NCI-H524 (cell line): ENCODE data around the gene B2M.
"Not testable (repeated sequence)": the region's sequence is repeated elsewhere in the genome, so short reads cannot be mapped to it uniquely, and the experiment has no call there.

Experiments used
- DNase-seq, 2 experiments: peaks; one replicate each; lab custom pipeline; 2025; lab: John Stamatoyannopoulos, UW

B2M gene

DNA sequence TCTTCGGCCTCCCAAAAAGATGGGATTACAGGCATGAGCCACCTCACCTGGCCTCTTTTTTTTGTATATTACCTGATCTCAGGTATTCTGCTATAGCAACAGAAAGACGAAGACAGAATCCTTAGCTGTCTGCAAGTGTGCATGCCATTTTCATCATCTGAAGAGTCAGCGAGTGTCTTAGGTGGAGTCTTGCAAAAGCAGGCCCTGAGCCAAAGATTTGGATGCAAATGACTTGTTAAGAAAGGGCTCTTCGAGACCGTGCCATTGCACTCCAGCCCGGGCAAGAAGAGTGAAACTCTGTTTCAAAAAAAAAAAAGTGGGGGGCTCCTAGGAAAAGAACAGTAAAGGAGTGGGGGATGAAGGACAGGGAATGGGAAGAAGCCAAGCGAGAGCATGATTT is 14.8 kb downstream of the B2M start:
- DNase-seq = no peak

DNA sequence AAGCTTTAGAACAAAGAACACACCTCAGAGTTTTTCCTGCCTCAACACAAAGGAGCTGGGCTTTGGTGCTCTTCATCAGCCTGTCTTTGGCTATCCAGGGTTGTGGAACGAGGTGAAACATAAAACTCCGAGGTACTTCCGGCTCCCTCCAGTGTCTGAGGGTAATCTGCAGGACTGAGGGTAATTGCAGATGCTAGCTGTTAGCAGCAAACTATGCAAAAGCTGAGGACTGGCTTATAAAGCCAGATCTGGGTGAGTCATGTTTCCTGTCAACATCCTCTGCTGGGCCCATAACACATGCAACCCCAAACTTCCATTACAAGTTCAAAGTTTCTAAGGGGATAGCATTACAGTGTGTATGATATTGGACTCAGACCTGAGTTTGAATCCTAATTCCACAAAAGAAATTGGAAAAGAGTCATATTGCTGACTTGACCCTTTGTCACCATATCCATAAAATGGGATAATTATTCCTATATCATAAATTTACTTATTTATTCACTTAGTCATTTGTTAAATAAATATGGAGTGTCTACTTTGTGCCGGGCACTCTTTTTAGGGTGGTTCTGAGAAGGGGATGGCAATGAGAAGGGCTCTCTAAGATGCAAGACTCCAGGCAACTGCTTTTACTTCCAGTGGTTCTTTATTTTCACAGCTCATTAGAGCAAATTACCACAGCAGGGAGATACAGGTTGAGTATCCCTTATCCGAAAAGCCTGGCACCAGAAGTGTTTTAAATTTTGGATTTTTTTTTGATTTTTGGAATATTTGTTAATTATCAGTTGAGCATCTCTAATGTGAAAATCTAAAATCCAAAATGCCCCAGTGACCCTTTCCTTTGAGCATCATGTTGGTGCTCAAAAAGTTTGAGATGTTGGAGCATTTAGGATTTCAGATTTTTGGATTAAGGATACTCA is 15.5 kb downstream of the B2M start:
- DNase-seq = no peak

- no peak for DNase-seq
These were observed 16.3 kb downstream of the B2M start for GRCh38 chr15:44727485-44728231.

DNA sequence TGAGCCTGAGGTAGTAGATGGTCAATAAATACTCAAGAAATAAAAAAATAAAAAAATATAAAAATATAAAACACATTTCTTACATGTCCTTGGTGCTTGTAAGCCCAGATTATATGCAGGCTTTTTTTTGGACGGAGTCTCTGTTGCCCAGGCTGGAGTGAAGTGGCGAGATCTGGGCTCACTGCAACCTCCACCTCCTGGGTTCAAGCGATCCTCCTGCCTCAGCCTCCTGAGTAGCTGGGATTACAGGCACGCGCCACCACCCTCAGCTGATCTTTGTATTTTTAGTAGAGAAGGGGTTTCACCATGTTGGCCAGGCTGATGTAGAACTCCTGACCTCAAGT is 16.9 kb downstream of the B2M start:
- DNase-seq = not testable (repeated sequence)

- peak; percentile 97 to 98 for DNase-seq
These were observed 17.5 kb downstream of the B2M start for GRCh38 chr15:44728576-44729407.

- DNase-seq = peak in 1 of 2 experiments; percentile 74
These were observed 18.3 kb downstream of the B2M start for GRCh38 chr15:44729408-44730127.

GRCh38 chr15:44734839-44735481 is 23.6 kb downstream of the B2M start:
- DNase-seq = no peak

GRCh38 chr15:44735482-44736180 is 24.3 kb downstream of the B2M start:
- no peak for DNase-seq

- no peak for DNase-seq
These were observed 25.0 kb downstream of the B2M start, which contains the start of gene TRIM69 for GRCh38 chr15:44736181-44736765. Gene TRIM69, plus strand, starts transcription at chr15:44736528. Its CDS starts 177 bp downstream, at chr15:44736705.

GRCh38 chr15:44738340-44738984 is 27.1 kb downstream of the B2M start:
- DNase-seq = peak in 1 of 2 experiments; percentile 58

- not testable (repeated sequence) for DNase-seq
These were observed 28.0 kb downstream of the B2M start for GRCh38 chr15:44739222-44739847.

- DNase-seq = not testable (repeated sequence)
These were observed 32.1 kb downstream of the B2M start for GRCh38 chr15:44743454-44743853.

DNA sequence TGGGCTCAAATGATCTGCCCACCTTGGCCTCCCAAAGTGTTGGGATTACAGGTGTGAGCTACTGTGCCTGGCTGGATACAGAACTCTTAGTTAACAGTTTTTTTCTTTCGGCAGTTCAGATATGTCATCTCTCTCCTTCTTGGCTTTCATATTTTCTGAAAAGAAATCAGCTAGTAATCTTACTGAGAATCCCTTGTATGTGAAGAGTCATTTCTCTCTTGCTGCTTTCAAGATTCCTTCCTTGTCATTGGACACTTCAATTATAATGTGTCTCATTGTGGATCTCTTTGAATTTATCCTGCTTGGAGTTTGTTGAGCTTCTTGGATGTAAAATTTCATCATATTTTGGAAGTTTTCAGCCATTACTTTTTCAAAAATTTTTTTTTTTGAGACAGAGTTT is 42.0 kb downstream of the B2M start:
- no peak for DNase-seq

DNA sequence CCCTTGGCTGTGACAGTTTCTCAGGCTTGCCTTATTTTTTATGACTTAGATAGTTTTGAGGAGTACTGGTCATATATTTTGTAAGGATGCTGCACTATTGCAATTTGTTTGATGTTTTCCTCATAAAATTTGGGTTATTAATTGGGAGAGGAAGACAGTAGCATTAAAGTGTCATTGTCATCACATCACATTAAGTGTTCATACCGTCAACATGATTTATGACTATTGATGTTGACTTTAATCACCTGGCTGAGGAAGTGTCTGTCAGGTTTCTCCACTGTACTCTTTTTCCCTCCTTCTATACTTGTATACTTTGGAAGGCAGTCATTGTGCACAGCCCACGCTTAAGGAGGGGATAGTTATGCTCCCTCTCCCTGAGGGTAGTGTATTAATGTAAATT is 51.9 kb downstream of the B2M start:
- no peak for DNase-seq

DNA sequence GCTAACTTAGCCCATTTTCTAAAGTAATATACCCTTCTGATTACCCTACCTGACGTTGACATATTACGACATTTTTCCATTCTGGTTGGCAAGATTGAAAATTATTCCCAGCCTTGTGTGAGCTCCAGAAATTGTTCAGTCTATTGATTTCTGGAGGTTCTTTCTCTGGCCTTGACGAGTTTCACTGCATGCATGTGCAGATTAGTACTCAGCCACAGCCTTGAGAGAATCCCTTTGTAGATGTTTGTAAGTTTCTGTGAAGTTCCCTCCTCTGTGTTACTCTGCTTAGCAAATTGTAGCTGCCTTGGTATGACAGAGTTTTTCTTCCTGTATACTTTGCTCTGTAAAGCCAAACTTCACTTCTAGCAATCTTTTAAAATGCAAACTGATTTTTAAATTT is 52.5 kb downstream of the B2M start:
- no peak for DNase-seq

DNA sequence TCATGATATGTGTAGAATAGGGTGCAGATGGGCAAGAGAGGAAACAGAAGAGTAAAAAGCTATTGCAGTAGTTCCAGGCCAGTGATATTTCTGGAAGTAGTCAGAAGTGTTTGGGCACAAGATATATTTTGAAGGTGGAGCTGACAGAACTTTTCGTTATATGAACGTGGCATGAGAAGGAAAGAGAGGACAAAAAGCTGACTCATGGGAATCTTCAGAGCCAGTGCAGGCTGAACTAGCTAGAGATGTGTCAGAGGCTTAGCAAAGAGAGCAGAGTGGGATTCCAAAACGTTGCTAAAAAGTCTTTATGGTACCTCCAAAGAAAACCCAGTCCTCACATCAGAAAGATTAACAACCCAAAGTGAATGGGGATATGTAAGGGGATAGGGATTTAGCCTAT is 53.7 kb downstream of the B2M start:
- no peak for DNase-seq
